ENCODE data around the gene SF3A1. TPM values are rescaled to one million over a fixed set of nuclear protein-coding genes. Genes with fewer than 3 reads are reported as not detected.

Gene SF3A1
- total and polyA plus RNA-seq, 2 of the 8 experiments (the other 6 are each of a cell fraction or from before 2014, with no cell fraction given): 27.8 to 285 TPM

DNA sequence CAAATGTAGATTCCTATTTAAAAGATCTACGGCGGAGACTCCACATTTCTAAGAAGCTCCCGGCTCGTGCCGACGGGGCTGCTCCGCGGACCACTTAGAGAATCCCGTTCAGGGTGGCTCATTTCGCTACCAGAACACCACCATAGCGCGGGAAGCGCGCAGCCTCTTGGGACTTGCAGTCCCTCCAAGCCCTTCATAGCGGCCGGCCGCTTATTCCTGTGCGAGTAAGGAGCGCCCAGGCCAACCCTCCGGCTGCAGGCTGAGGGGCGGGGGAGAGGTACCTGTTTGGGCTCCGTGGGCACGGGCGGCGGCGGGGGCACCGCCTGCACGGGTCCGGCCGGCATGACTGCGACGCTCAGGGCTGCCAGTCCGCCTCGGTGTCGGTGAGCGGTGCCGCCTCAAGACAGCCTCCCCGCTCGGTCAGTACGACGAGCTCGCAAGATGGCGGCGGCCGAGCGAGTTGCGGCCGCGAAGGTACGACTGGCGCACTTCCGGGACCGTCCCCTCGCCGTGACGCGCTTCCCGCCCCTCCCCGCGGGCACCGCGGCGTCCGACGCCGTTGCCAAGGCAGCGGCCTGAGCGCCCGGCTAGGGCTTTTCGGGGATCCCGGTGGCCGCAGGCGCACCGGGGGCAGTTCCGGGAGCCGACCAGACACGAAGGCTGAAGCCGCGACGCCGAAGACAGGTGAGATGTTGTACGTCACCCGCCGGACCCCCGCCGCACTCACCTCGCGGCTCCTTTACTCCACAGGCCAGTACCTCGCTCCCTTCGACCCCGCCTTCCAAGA, at the start of gene SF3A1, which contains the start of gene CCDC157 (continued):
- TF ChIP-seq RNF2 (IDR thresholded peaks at IDR 0.05; ENCODE audit: borderline replicate concordance, low read depth, low read length, missing control alignments, poor library complexity, severe bottlenecking): no peak
- peak; percentile 89 for TF ChIP-seq TAF1 (IDR thresholded peaks at IDR 0.05; ENCODE audit: low read depth, low read length)
- no peak for TF ChIP-seq GTF2F1 (IDR thresholded peaks at IDR 0.05; ENCODE audit: borderline replicate concordance, low read depth, low read length)
- TF ChIP-seq, protein P1, sequence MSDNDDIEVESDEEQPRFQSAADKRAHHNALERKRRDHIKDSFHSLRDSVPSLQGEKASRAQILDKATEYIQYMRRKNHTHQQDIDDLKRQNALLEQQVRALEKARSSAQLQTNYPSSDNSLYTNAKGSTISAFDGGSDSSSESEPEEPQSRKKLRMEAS (IDR thresholded peaks at IDR 0.05): peak; percentile 50
- TF ChIP-seq GABPA (IDR thresholded peaks at IDR 0.05; ENCODE audit: borderline replicate concordance, insufficient read depth, low read length): peak; percentile 94
- no peak for TF ChIP-seq ZNF274 (IDR thresholded peaks at IDR 0.05; ENCODE audit: borderline replicate concordance, extremely low read depth, low read length)
- TF ChIP-seq POLR2AphosphoS5 (IDR thresholded peaks at IDR 0.05; ENCODE audit: low read depth, low read length): peak; percentile 98
- TF ChIP-seq SIRT6 (IDR thresholded peaks at IDR 0.05; ENCODE audit: low read length): no peak
- peak; percentile 97 for TF ChIP-seq YY1 (IDR thresholded peaks at IDR 0.05; ENCODE audit: low read depth, low read length)
- TF ChIP-seq POU5F1 (IDR thresholded peaks at IDR 0.05; ENCODE audit: low read depth, low read length): no peak
- no peak for TF ChIP-seq SUZ12 (IDR thresholded peaks at IDR 0.05; ENCODE audit: low read length)
- no peak for TF ChIP-seq TCF12 (IDR thresholded peaks at IDR 0.05; ENCODE audit: low read depth, low read length)
- no peak for TF ChIP-seq BACH1 (IDR thresholded peaks at IDR 0.05; ENCODE audit: low read length)
- TF ChIP-seq, protein P2, sequence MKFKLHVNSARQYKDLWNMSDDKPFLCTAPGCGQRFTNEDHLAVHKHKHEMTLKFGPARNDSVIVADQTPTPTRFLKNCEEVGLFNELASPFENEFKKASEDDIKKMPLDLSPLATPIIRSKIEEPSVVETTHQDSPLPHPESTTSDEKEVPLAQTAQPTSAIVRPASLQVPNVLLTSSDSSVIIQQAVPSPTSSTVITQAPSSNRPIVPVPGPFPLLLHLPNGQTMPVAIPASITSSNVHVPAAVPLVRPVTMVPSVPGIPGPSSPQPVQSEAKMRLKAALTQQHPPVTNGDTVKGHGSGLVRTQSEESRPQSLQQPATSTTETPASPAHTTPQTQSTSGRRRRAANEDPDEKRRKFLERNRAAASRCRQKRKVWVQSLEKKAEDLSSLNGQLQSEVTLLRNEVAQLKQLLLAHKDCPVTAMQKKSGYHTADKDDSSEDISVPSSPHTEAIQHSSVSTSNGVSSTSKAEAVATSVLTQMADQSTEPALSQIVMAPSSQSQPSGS (IDR thresholded peaks at IDR 0.05; ENCODE audit: low read length): no peak
- TF ChIP-seq CTBP2 (IDR thresholded peaks at IDR 0.05; ENCODE audit: borderline replicate concordance, insufficient read depth, insufficient read length, low read length): no peak
- peak; percentile 87 to 98 for TF ChIP-seq POLR2A (IDR thresholded peaks at IDR 0.05; ENCODE audit: control extremely low read depth in 1 of 2, low read depth in 2 of 2, low read length in 2 of 2)
- no peak for TF ChIP-seq EGR1 (IDR thresholded peaks at IDR 0.05; ENCODE audit: borderline replicate concordance, low read depth, low read length)
- no peak for TF ChIP-seq CBX5 (IDR thresholded peaks at IDR 0.05; ENCODE audit: low read depth, low read length)
- TF ChIP-seq, protein P3, sequence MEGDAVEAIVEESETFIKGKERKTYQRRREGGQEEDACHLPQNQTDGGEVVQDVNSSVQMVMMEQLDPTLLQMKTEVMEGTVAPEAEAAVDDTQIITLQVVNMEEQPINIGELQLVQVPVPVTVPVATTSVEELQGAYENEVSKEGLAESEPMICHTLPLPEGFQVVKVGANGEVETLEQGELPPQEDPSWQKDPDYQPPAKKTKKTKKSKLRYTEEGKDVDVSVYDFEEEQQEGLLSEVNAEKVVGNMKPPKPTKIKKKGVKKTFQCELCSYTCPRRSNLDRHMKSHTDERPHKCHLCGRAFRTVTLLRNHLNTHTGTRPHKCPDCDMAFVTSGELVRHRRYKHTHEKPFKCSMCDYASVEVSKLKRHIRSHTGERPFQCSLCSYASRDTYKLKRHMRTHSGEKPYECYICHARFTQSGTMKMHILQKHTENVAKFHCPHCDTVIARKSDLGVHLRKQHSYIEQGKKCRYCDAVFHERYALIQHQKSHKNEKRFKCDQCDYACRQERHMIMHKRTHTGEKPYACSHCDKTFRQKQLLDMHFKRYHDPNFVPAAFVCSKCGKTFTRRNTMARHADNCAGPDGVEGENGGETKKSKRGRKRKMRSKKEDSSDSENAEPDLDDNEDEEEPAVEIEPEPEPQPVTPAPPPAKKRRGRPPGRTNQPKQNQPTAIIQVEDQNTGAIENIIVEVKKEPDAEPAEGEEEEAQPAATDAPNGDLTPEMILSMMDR (IDR thresholded peaks at IDR 0.05; ENCODE audit: control extremely low read depth in 1 of 3, insufficient read depth in 1 of 3, low read depth in 1 of 3, low read length in 3 of 3): no peak
- TF ChIP-seq KDM5A (IDR thresholded peaks at IDR 0.05; ENCODE audit: low read length): peak; percentile 51; the same call in 1 of the 2 replicates
